ENCODE measurements around the gene ERMAP.
"Not testable (repeated sequence)": the region's sequence is repeated elsewhere in the genome, so short reads cannot be mapped to it uniquely, and the experiment has no call there.

ERMAP gene

DNA sequence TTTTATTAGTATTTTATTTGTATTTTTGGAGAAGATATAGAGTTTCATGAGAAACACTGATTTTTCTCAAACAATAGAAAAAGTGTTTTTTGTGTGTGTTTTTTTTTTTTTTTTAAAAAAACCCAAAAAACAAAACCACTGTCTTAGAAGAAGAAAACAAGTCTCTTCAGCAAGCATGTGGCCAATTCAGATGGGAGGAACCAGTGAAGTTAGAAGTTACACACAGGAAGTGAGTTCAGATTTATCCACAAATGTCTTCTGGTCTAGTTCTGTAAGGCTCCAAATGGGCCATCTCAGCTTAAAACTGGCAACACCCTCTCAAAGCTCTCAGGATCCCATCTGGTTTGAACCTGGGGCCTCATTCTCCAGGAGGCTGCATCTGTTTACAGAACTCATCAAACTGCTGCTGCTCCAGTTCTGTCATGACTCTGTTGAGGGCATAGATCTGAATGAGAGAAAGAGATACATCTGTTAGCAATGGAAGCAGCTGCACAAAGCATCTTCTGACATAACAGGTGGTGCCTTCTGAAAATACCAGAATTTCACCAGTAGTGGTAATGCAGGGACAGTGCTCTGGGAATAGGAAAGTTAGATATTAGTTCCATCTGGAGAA, 9.8 kb upstream of the ERMAP start:
- no peak for DNase-seq (ENCODE audit: low spot score)

DNA sequence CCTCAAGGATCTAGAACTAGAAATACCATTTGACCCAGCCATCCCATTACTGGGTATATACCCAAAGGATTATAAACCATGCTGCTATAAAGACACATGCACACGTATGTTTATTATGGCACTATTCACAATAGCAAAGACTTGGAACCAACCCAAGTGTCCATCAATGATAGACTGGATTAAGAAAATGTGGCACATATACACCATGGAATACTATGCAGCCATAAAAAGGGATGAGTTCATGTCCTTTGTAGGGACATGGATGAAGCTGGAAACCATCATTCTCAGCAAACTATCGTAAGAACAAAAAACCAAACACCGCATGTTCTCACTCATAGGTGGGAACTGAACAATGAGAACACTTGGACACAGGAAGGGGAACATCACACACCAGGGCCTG, 2.1 kb upstream of the ERMAP start:
- not testable (repeated sequence) for DNase-seq (ENCODE audit: low spot score)

DNA sequence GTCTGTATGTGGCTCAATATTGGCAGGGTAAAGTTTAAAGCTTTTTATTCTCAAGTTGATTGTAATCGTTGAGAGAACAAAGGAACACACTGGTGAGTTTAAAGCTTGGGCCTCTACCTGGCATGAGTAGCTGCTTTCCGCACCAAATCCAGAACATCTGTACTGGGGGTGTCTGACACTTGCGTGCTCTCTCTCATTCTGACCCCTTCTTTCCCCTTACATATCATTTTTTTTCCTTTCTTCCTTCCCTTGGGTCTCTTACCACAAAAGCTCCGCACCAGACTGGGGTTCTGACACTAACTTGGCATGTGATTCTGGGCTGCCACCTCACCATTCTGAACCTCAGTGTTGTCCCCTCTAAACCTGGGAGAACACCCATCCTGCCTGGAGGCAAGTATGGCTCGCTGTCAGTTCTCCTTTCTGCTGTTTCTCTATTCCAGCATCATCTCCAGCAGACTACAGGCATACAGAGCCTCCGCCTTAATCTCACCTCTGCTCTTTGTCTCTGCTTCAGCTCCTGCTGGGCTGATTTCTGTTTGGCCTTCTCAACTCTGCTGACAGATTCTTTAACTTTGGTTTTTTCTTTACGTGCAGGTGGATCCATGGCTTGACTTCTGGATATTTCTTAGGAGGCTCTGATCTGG, 859 bp upstream of the ERMAP start:
- no peak for DNase-seq (ENCODE audit: low spot score)

DNA sequence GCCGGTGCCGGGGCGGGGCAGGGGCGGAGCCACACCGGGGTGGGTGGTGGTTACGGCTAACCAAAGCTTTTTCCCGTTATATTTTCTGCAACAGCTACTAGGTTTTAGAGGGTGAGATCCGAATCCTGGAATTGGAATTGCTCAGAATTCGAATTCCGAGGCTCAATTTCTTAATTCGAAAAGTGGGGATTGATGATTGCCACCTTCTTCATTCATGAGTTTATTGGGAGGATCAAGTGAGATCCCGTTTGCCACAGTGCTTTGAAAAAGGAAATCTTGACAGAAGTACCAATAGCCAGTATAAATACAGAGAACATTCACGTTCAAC, 482 bp downstream of the ERMAP start:
- DNase-seq (ENCODE audit: low spot score) = no peak

DNA sequence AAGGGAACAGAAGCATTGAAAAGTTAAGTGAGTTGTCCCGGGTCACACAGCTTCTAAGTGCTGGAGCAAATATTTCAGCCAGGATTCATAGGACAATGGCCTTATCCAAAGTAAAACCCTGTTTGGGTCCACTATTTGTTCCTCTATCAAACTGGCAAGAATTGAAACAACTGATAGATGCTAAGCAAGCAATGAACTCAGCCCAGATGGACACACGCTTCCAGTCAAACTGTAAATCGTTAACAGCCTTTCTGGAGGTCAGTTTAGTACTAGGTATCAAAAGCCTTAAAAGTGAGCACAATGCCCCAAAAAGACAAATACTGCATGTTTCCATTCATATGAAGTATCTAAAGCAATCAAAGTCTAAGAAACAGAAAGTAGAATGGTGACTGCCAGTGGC, 1.1 kb downstream of the ERMAP start:
- no peak for DNase-seq (ENCODE audit: low spot score)

DNA sequence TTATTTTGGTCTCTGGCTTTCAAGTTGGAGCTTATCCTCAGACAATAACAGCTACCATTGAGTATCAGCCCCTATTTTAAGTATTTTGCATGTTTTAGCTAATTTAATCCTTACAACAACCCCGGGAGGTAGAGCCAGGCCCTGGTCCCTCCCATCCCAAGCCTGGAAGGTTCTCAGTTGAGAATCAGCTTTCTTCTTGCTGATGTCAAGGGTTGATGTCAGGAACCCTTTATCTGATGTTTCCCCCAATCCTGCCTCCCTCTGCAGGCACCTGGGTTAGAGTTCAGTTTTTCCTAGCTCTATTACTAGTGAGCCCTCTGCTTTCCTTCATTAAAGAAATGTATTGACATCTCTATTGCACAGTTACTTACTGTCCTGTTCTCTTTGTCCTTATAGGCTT, 3.9 kb downstream of the ERMAP start:
- DNase-seq (ENCODE audit: low spot score) = no peak

DNA sequence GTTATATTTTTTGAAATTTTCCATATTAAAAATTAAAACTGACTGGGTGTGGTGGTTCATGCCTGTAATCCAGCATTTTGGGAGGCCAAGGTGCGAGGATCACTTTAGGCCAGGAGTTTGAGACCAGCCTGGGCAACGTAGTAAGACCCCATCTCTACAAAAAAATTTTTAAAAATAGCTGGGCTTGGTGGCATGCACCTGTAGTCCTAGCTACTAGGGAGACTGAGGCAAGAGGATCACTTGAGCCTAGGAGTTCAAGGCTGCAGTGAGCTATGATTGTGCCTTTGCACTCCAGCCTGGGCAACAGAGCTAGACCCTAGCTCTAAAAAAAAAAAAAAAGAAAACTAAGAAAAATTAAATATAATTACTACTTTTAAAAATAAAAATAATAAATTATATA, 4.8 kb downstream of the ERMAP start:
- DNase-seq (ENCODE audit: low spot score) = no peak

DNA sequence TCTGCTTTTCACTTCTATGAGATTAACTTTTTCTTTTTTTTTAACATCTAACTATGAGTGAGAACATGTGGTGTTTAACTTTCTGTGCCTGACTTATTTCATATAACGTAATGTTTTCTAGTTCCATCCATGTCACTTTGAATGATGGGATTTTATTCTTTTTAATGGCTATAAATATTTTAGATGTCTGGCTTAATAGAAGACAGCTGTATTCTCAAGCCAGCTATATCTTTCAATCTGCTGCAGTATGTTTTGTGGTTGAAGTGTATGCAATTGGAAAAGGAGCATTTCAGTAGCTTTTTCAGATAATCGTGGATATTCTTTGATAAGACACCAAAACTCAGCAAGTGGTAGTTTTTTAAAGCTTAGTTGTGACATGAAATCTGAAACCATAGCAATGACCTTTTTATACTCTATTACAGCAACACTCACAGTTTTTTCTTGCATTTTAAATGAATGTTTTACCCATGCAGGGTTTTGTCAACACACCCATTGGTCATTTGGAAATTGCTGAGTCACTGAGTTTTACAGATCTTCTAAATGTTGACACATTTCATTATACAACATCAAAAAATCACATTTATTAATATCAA, 6.0 kb downstream of the ERMAP start:
- no peak for DNase-seq (ENCODE audit: low spot score)

DNA sequence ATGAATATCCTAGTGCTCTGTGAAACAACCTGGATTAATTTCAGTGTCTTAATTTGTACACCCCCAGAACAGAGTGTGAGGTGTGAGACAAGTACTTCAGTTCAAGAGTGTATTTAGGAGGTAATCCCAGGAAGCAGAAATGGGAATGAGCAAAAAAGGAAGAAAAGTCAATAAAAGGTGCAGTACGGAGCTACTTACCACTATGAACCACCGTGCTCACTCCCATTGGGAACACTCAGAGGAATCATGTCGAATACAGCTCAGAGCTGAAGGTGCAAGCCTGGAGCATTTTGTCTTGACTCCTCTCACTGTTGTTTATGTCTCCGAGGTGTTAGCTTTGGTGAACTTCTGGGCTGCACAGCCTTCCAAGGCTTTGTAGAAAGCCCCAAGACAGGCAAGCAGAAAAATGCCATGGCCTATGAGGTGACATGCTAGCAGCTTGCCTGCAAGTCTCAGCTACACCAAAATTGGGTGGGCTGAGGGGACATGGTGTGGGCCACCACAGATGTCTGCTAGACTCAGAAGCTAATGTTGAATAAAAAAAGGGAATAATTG, 7.6 kb downstream of the ERMAP start:
- DNase-seq (ENCODE audit: low spot score) = no peak

DNA sequence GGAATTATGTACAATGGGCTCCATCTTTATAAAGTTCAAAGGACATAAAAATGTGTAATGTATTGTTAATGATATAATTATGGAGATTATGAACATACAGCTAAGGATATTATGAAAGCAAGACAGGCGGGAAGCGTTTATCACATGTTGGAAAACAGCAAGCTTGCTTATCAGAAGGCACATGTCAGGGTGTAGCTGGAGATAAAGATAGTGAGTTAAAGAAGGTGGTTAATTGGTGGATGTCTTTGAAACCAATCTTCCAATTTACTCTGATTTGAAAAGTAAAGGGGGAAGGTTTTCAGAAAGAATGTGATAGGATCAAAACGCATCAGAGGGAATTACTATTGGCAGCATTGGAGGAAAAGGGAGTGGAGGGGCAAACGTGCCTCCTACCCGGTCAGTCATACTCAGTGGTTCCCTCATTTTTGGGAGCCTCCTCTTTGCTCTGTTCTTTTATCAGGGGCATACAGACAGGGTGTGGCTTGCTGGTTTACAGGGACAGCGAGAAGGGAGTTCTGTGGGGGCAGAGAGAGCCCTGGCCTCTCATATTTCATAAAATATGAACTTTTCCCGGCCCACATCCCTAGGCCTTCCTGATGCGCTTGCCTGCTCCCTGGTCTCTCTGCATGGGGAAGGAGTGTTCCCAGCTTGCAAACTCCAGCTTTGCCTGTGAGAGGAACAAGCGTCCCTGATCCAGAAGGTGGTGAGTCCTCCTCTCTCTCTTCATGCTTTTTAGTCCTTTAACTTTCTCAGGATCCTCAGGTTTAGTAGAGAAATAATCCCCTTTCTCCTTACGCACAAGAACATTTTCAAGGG, 8.3 kb downstream of the ERMAP start:
- no peak for DNase-seq (ENCODE audit: low spot score)

DNA sequence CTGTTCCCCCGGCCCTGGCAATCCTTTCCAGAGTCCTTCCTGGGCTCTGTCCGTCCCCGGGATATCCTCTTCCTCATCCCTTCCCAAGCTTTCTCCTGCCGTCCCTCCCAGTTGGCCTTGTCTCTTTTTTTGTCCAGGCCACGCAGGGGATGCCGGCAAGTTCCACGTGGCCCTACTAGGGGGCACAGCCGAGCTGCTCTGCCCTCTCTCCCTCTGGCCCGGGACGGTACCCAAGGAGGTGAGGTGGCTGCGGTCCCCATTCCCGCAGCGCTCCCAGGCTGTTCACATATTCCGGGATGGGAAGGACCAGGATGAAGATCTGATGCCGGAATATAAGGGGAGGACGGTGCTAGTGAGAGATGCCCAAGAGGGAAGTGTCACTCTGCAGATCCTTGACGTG, 13.7 kb downstream of the ERMAP start:
- DNase-seq (ENCODE audit: low spot score) = no peak

DNA sequence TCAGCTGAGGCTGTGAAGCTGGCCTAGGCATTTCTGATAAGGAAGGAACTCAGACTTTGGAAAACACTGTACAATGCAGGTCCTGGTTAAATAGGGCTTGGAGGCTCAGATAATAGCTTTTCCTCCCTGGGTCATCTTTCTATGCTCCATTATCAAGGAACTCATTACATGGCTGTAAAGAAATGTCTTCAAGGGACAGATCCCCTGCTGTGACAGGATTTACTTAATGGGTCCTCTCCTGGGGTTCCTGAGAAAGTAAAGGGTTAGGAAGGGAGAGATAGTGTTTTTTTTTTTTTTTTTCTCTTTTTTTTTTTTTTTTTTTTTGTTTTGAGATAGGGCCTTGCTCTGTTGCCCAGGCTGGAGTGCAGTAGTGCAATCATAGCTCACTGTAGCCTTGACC, 14.4 kb downstream of the ERMAP start:
- no peak for DNase-seq (ENCODE audit: low spot score)

DNA sequence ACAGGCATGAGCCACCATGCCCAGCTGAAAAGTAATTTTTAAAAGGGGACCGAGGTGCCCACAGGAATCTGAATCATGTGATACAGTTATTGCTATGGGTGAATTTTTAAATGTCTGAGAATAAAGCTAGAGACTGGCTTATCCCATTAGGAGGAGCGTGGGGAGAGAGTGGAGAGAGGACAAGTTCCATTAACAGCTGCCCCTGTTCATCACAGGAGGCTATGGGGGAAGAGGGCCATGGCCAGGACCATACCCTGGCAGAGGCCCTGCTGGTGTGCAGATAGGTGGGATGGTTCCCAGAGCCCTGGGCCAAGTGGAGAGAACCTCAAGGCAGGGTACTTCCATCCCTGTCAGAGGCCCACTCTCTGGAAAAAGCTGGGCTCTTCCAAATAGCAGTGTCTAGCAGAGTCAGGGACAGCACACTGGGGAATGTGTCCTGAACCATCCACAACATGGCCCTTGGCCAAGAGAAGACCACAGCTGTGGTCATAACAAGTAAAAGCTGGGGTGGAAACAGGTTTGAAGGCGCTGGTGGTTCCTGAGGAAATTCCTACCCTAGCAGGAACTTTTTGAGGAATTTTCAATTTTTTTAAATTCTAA, 15.8 kb downstream of the ERMAP start:
- DNase-seq (ENCODE audit: low spot score) = no peak

DNA sequence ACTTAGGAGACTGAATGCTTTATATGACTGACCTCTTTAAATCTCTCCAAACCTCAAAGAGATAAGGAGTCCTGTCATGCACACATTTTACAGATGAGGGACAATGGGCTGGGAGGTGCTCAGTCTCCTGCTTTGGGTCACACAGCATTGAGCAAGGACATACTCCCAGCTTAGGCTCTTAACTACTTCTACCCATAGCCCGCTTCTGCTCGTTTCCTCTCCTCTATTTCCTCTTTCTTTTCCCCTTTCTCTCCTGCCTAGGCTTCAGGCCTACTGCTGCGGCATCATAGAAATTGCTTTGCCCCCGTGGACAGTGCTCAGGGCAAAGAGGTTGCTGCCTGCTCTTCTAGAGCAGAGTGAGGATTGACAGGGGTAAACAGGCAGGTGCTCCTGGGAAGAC, 17.1 kb downstream of the ERMAP start:
- no peak for DNase-seq (ENCODE audit: low spot score)

DNA sequence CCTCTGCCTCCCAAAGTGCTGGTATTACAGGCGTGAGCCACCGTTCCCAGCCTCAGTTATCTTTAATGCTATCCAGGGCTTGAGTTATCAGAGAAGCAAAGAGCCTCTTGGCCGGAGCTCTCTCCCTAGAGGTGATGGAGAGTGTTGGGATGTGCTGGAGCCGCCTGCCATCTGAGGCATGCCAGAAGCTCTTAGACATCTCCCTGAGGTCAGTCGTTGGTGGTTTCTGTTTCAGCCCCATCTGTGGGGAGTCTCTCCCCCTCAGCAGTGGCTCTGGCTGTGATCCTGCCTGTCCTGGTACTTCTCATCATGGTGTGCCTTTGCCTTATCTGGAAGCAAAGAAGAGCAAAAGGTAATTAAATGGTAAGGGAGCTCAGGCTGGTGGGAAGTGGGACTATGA, 17.9 kb downstream of the ERMAP start:
- DNase-seq (ENCODE audit: low spot score) = no peak

DNA sequence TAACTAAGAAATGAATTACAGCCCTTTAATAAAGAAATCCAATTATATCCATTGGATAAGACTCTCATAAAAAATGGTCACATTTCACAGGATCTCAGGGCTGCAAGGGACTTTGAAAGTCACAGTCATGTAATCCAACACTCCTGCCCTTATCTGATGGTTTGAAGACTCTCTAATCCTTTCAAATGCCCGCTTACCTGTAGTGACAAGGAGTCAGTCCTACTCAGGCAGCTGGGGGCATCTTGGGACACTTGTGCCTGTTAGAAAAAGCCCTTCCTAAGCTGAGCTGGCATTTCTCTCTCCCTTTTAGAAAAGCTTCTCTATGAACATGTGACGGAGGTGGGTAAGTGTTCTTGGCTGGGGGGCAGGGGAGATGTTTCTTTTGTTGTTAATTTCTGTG, 18.5 kb downstream of the ERMAP start:
- DNase-seq (ENCODE audit: low spot score) = no peak

DNA sequence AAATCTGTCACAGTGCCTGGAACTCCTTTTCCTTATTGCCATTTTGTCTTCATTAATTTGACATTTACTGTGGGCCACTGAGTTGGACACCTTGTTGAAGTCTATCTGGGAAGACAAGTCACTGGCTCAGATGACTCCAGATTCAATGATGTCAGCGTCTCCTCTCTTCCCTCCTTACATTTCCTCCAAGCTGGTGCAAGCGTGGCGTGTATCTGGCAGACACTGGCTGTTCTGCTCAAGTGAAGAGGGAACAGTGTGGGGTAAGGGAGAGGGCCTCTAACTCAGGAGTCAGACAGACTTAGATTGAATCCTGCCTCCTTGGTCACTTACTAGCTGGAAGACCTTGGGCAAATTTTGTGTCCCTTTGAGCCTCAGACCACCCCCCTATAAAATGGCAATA, 20.8 kb downstream of the ERMAP start:
- DNase-seq (ENCODE audit: low spot score) = no peak

DNA sequence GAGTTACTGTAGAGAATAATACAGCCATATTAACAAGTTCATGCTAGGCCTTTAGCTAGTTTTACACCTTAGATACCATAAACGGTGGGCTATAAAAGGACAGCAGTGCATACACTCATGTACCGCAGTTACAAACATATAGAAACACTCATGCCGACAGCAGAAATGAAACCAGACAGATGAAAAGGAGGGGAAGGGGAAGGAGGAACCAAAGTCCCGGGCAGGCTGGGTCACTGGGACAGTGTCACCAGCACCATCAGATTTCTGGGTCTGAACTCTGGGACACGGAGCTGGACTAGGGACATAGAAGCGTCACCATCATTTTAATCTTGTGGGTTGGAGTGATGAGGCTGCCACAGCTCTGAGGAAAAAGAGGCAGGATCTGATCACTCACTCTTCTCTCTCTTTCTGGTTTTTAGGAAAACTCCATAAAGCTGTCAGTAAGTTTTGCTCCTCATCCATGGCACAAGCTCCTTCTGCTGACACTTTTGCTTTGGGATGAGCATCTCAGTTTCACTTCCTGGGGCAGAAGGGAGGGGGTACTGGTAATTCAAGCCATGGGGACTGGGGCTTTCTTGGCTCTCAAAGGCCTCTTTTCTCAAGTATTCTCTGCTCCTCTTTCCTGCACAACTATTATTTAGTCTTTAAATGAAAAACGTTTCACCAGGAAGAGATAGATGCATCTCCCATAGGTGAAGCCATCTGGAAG, 21.7 kb downstream of the ERMAP start:
- peak; percentile 56 for DNase-seq (ENCODE audit: low spot score)

DNA sequence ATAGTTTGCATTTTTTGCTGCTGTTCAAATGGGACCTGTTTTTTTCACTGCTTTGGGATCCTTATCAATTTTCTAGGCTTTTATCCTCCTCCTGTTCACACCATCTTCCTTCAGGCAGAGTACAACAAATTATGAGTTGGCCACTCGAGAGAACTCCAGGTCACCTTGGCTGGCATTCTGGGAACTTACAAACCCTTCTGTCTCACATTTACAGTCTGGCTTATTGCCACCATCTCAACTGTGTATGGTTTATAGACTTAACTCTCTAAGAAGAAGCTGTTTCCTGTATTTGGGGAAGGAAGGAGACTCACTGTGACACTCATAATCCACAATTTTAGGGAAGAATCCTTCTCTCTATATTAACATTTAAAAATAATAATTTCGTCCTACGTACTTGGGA, 24.1 kb downstream of the ERMAP start:
- no peak for DNase-seq (ENCODE audit: low spot score)

DNA sequence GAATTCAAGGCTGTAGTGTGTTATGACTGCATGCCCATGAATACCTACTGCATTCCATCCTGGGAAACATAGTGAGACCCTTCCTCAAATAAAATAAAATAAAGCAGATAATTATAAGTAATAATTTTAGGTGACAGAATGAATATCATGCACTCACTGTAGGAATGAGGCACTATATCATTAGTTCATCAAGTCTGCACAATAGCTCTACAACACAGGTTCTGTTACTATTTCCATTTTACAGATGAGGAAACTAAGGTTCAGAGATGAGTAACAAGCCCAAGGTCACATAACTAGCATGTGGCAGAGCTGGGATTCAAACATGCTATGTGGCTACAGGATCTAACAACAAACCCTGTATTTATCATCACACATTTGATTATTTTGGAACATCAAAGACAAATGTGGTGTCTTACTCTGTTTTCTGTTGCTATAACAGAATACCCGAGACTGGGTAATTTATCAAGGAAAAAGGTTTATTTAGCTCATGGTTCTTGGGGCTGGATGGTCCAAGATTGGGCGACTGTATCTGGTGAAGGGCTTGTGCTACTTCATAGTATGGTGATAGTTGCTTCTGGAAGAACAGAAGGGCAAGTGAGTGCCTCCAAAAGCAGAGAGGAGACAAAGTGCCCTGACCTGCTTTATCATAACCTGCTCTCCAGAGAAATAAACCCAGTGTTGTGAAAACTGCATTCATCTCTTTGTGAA, 24.7 kb downstream of the ERMAP start:
- DNase-seq (ENCODE audit: low spot score) = no peak

DNA sequence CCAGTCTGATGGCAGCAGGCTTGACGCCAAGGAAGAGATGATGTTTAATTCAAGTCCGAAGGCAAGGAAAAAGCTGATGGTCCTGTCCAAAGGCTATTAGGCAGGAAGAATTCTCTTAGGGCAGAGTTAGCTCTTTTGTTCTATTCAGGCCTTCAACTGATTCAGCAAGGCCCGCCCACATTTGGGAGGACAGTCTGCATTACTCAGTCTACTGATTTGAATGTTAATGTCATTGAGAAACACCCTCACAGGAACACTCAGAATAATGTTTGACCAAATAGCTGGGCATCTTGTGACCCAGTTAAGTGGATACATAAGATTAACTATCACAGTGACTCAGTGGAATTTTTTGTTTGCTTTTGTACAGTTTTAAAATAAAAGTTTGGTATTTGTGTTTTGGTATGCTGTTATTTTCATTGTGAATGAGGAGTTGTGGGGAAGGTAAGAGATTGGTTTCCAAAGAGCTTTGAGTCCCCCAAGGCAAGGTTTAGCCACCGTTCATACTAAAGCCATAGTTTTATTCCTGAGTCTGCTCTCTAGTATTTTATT, 27.7 kb downstream of the ERMAP start:
- DNase-seq (ENCODE audit: low spot score) = no peak
